GM18526 (cell line): ENCODE data around the gene ACTR3C.
A peak's percentile ranks its signal among the peaks of the same experiment; 100 is the strongest.

ENCODE experiments used
- POLR2A ChIP-seq: IDR thresholded peaks from 3 replicates; pipeline ENCODE4 v1.6.1; 2011; ENCODE audit not compliant: insufficient read length; ENCODE audit errors: extremely low read depth

Gene ACTR3C

GRCh38 chr7:150322833-150323681, at the start of gene ACTR3C, which contains the start of gene LRRC61:
Gene ACTR3C (minus strand): TSS chr7:150323545. CDS start chr7:150295296, 28,249 bp downstream.
Gene LRRC61 (plus strand): TSS chr7:150323355. CDS start chr7:150336862, 13,507 bp downstream.
- peak; percentile 81 for TF ChIP-seq POLR2A

- TF ChIP-seq POLR2A: no peak
Observed at GRCh38 chr7:150372271-150373048, 49.1 kb upstream of the ACTR3C start.

GRCh38 chr7:150371996-150372270, 48.6 kb upstream of the ACTR3C start:
- peak; percentile 3 for TF ChIP-seq POLR2A

GRCh38 chr7:150371131-150371995, 48.0 kb upstream of the ACTR3C start:
- TF ChIP-seq POLR2A: no peak

- no peak for TF ChIP-seq POLR2A
Observed at GRCh38 chr7:150370612-150371071, 47.3 kb upstream of the ACTR3C start.

- no peak for TF ChIP-seq POLR2A
Observed at GRCh38 chr7:150369748-150370501, 46.6 kb upstream of the ACTR3C start.

GRCh38 chr7:150368884-150369747, 45.8 kb upstream of the ACTR3C start:
- peak; percentile 47 for TF ChIP-seq POLR2A

GRCh38 chr7:150368096-150368883, 44.9 kb upstream of the ACTR3C start, which contains the start of gene REPIN1:
Gene REPIN1 (plus strand): TSS chr7:150368822. CDS start chr7:150369712, 890 bp downstream.
- peak; percentile 67 for TF ChIP-seq POLR2A

- TF ChIP-seq POLR2A: peak; percentile 13
Observed at GRCh38 chr7:150367677-150368095, 44.3 kb upstream of the ACTR3C start.

GRCh38 chr7:150365673-150366398, 42.5 kb upstream of the ACTR3C start:
- no peak for TF ChIP-seq POLR2A

GRCh38 chr7:150365194-150365593, 41.8 kb upstream of the ACTR3C start:
- TF ChIP-seq POLR2A: no peak

- TF ChIP-seq POLR2A: no peak
Observed at GRCh38 chr7:150363872-150364271, 40.5 kb upstream of the ACTR3C start.

GRCh38 chr7:150363370-150363769, 40.0 kb upstream of the ACTR3C start:
- no peak for TF ChIP-seq POLR2A
